Rectal smooth muscle tissue (tissue), 1 donor: ENCODE data around the gene MOV10.

Source experiments
- H3K27ac ChIP-seq: one replicate; pipeline ENCODE4 v1.7.0; 2013; ENCODE audit warnings: low read depth, low read length, inconsistent platforms
- H3K27me3 ChIP-seq: one replicate; pipeline ENCODE4 v1.7.0; 2013; ENCODE audit warnings: low read length; ENCODE audit not compliant: control insufficient read depth, insufficient read depth
- H3K36me3 ChIP-seq: one replicate; pipeline ENCODE4 v1.7.0; 2013; ENCODE audit warnings: low read length; ENCODE audit not compliant: control insufficient read depth, insufficient read depth
- H3K4me1 ChIP-seq: one replicate; pipeline ENCODE4 v1.7.0; 2013; ENCODE audit warnings: low read length; ENCODE audit not compliant: control insufficient read depth, insufficient read depth
- H3K4me3 ChIP-seq: one replicate; pipeline ENCODE4 v1.7.0; 2013; ENCODE audit warnings: low read length
- H3K9ac ChIP-seq: one replicate; pipeline ENCODE4 v1.7.0; 2013; ENCODE audit warnings: low read length

Gene MOV10

DNA sequence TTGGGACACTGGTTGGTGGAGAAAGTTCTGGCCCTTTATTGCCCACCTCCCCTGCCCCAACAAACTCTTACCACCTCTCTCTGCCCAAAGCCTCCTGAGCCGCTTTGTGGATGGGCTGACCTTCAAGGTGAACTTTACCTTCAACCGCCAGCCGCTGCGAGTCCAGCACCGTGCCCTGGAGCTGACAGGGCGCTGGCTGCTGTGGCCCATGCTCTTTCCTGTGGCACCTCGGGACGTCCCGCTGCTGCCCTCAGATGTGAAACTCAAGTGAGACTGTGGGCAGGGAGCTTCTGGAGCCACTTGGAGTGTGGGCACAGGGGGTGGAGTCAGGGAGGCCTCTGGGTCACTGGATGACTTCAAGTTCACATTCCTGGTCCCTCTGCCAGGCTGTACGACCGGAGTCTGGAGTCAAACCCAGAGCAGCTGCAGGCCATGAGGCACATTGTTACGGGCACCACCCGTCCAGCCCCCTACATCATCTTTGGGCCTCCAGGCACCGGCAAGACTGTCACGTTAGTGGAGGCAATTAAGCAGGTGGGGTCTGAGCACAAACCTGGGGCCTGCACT lies 20.0 kb downstream of the MOV10 start:
- H3K27ac ChIP-seq, result no peak overlapping the region
- no peak overlapping the region for H3K9ac ChIP-seq
- no peaks in the 10 kb centered on the region for H3K27me3 ChIP-seq
- H3K36me3 ChIP-seq, result peaks cover 44% of the 10 kb centered on the region
- no peak overlapping the region for H3K4me3 ChIP-seq
- H3K4me1 ChIP-seq, result peaks cover 2% of the 10 kb centered on the region

DNA sequence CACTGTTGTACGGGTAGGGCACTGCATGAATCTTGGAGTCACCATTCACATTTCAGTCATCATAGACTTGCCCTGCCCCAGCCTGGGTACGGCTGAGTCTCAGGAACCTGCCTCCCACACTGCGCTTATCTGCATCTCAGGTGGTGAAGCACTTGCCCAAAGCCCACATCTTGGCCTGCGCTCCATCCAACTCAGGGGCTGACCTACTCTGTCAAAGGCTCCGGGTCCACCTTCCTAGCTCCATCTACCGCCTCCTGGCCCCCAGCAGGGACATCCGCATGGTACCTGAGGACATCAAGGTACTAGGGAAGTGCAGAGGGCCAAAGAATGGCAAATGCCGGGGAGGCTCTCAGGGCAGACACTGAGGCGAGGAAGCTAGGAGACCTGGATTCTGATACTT lies 20.8 kb downstream of the MOV10 start:
- Histone ChIP-seq H3K36me3 (peaks cover 40% of the 10 kb centered on the region), H3K9ac (no peak overlapping the region), H3K4me3 (no peak overlapping the region), H3K4me1 (peaks cover 10% of the 10 kb centered on the region), H3K27ac (no peak overlapping the region), H3K27me3 (no peaks in the 10 kb centered on the region)

DNA sequence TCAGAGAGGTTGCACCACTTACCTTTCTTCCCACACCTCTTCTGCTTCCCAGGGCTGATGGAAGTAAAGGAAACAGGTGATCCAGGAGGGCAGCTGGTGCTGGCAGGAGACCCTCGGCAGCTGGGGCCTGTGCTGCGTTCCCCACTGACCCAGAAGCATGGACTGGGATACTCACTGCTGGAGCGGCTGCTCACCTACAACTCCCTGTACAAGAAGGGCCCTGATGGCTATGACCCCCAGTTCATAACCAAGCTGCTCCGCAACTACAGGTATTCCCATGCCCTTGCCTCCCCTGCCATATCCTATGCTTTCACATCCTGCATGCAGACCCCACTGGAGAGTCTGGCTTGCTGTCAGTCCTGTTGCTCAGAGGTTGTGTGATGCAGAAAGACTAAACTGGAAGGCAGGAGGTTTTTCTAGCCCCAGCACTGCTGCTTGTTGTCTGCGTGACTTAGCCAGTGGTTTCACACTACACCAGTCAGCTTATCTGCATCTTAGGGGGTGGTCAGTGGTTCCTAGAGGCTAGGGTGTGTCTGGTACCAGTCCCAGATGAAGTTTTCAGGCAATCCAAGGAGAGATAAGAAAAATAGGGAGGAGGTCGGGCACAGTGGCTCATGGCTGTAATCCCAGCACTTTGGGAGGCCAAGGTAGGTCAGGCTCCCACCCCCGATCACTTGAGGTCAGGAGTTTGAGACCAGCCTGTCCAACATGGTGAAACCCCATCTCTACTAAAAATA lies 22.3 kb downstream of the MOV10 start:
- H3K4me1 ChIP-seq, result peaks cover 24% of the 10 kb centered on the region
- no peaks in the 10 kb centered on the region for H3K27me3 ChIP-seq
- peaks cover 42% of the 10 kb centered on the region for H3K36me3 ChIP-seq
- no peak overlapping the region for H3K27ac ChIP-seq
- H3K9ac ChIP-seq, result no peak overlapping the region
- H3K4me3 ChIP-seq, result no peak overlapping the region

DNA sequence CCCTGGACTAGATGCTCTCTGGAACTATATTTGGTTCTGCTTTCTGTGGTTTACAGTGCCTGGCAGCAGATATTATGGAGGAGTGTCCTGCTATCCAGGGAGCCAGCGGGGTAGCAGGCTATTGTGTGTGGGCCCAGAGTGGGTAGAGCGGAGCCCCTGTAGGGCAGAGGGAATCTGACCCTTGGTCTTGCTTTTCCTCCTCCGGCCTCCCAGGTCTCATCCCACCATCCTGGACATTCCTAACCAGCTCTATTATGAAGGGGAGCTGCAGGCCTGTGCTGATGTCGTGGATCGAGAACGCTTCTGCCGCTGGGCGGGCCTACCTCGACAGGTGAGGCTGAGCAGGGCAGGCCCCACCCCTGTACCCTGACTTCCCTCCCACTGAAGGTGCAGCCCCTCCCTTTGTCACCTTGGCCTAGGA lies 23.3 kb downstream of the MOV10 start:
- no peak overlapping the region for H3K4me3 ChIP-seq
- H3K36me3 ChIP-seq, result peaks cover 40% of the 10 kb centered on the region
- no peaks in the 10 kb centered on the region for H3K27me3 ChIP-seq
- no peak overlapping the region for H3K9ac ChIP-seq
- peak overlapping the region; percentile 34 for H3K27ac ChIP-seq
- H3K4me1 ChIP-seq, result peaks cover 28% of the 10 kb centered on the region

DNA sequence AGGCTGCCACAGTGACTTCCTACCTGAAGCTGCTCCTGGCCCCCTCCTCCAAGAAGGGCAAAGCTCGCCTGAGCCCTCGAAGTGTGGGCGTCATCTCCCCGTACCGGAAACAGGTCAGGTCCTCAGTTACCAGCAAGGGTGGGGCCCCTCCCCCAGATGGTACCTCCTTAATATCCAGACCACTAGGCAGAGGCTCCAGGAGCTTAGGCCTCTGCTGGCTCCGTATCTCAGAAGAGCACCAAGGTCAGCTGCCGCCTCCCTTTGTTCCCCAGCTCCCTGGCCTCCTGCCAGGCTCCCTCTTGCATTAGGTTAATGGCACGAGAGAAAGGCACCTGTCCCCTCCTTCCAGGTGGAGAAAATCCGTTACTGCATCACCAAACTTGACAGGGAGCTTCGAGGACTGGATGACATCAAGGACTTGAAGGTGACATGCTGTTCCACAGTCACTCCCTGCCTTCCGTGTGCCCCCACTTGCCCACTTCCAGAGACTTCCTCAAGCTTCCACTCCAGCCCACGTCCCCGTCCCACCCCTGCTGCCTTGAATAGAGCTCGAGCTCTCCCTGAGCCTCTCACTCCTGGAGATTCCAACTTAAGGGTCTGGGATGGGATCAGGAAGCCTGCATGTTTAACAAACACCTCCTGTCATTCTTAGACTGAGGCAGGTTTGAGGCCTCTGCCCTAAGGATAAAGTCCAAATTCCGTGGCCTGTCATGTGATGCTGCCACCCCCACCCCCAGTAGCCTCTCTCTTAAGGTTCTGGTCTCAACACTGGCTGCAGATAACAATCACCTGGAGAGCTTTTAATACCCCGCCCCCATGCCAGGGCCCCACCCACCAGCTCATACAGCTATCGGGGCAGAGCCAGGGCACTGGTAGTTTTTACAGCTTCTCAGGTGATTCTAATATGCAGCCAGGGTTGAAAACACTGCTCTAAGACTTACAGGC lies 24.2 kb downstream of the MOV10 start:
- Histone ChIP-seq H3K27ac (peak overlapping the region; percentile 92), H3K4me1 (peaks cover 31% of the 10 kb centered on the region), H3K36me3 (peaks cover 36% of the 10 kb centered on the region), H3K9ac (no peak overlapping the region), H3K27me3 (no peaks in the 10 kb centered on the region), H3K4me3 (no peak overlapping the region)

DNA sequence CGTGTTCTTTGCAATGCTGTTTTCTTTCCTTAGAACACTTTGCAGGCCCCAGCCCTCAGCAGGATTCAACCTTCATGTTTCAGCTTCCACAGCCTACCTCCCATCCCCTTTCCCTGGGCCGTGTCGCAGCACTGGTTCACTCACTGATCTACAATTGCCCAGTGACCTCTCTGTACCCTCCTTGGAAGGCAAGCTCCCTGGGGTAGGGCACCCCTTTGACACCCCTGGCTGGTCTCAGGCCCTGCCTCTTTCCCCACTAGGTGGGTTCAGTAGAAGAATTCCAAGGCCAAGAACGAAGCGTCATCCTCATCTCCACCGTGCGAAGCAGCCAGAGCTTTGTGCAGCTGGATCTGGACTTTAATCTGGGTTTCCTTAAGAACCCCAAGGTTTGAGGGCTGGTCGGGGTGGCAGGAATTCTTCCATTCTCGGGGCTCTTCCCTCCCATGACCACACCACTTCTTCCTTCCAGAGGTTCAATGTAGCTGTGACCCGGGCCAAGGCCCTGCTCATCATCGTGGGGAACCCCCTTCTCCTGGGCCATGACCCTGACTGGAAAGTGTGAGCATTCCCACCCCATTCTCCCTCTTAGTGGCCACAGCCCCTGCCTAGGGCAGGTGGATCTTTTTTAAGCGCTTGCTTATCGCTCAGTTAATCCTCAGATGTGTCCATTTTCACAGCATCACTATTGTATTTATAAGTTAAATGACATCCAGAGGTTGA lies 25.1 kb downstream of the MOV10 start:
- Histone ChIP-seq H3K27ac (peak overlapping the region; percentile 92), H3K4me3 (no peak overlapping the region), H3K27me3 (no peaks in the 10 kb centered on the region), H3K9ac (no peak overlapping the region), H3K4me1 (peaks cover 39% of the 10 kb centered on the region), H3K36me3 (peaks cover 27% of the 10 kb centered on the region)

DNA sequence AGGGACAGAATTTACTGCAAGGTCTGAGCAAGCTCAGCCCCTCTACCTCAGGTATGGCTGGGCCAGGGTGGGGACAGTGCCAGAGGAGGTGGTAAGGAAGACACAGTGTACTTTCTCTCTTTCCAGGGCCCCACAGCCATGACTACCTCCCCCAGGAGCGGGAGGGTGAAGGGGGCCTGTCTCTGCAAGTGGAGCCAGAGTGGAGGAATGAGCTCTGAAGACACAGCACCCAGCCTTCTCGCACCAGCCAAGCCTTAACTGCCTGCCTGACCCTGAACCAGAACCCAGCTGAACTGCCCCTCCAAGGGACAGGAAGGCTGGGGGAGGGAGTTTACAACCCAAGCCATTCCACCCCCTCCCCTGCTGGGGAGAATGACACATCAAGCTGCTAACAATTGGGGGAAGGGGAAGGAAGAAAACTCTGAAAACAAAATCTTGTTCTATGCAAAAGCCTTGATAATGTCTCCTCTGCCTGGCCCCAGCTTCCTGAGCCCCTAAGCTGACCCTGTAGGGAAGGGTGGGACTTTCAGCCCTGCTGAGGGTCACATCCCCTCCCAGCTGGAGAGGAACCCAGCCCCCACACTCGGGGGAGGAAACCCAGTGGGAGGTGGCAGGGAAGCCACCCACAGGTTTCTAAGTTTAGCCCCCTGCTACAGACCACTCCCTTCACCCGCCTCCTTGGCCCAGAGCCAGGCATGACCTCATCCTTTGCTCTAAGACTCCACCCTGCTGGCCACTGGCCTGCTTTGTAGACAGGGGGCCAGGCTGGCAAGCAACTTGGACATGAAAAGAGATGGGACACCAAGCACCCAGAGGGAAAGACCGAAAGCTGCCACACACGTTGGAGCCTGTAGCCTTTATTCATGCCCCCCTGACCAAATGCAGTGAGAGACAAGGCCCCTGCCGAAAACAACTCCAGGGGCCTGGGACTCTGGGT lies 26.1 kb downstream of the MOV10 start:
- H3K27me3 ChIP-seq, result no peaks in the 10 kb centered on the region
- H3K4me1 ChIP-seq, result peaks cover 41% of the 10 kb centered on the region
- peak overlapping the region; percentile 92 for H3K27ac ChIP-seq
- H3K9ac ChIP-seq, result peak overlapping the region; percentile 14
- H3K4me3 ChIP-seq, result peak overlapping the region; percentile 1
- H3K36me3 ChIP-seq, result peaks cover 23% of the 10 kb centered on the region

DNA sequence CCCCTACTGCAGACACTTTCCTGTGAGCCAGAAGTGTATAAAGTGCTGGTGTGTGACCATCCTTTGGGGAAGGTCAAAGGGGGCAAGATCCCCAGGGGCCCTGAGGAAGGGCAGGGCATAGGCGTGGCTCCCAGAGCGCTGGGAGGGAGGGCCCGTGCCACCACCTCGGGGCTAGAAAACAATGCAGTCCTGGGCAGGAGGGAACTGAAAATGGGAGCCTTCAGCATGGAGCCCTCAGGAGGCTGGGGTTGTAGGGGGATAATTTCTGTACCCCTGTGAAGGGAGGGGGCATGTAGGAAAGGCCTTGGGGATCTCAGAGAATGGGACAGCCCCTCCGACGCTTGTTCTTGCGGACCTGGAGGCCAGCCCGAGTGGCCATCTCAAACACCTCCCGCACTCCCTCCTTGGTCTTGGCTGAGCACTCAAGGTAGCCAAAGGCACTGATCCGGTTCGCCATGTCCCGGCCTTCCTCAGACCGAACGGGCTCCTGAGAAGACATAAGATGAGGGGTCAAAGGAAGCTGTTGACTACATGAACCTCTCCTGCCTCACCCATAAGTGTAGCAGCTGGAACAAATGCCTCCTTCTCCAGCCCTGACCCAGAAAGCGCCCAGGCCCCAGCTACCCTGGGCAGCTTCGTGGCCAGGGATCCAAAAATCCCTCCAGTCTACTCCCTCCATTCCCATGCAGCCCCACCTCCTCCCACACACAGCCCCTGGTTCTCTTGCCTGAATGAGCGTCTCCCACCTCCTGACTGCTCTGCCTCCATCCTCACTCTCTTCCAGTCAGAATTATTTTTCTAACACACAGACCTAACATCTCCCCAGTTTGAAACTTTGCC lies 27.0 kb downstream of the MOV10 start:
- Histone ChIP-seq H3K4me3 (no peak overlapping the region), H3K9ac (peak overlapping the region; percentile 14), H3K27ac (peak overlapping the region; percentile 92), H3K36me3 (peaks cover 21% of the 10 kb centered on the region), H3K4me1 (peaks cover 46% of the 10 kb centered on the region), H3K27me3 (no peaks in the 10 kb centered on the region)

DNA sequence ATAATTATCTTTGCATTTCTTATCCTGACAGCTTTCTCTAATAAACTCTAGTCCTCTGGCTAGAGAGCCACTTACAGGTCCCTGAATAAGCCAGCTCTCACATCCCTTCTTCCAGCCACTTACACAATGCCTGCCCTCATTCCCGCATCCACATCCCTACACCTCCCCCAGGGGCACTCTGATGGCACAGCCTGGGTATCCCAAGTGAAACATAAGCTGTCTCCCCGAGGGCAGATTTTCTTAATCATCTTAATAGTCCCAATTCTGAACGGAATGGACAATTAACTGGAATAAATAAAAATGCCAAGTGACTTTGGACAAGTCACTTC lies 27.6 kb downstream of the MOV10 start:
- H3K36me3 ChIP-seq, result peaks cover 16% of the 10 kb centered on the region
- H3K9ac ChIP-seq, result no peak overlapping the region
- H3K27ac ChIP-seq, result peak overlapping the region; percentile 2
- H3K27me3 ChIP-seq, result no peaks in the 10 kb centered on the region
- no peak overlapping the region for H3K4me3 ChIP-seq
- H3K4me1 ChIP-seq, result peaks cover 46% of the 10 kb centered on the region

DNA sequence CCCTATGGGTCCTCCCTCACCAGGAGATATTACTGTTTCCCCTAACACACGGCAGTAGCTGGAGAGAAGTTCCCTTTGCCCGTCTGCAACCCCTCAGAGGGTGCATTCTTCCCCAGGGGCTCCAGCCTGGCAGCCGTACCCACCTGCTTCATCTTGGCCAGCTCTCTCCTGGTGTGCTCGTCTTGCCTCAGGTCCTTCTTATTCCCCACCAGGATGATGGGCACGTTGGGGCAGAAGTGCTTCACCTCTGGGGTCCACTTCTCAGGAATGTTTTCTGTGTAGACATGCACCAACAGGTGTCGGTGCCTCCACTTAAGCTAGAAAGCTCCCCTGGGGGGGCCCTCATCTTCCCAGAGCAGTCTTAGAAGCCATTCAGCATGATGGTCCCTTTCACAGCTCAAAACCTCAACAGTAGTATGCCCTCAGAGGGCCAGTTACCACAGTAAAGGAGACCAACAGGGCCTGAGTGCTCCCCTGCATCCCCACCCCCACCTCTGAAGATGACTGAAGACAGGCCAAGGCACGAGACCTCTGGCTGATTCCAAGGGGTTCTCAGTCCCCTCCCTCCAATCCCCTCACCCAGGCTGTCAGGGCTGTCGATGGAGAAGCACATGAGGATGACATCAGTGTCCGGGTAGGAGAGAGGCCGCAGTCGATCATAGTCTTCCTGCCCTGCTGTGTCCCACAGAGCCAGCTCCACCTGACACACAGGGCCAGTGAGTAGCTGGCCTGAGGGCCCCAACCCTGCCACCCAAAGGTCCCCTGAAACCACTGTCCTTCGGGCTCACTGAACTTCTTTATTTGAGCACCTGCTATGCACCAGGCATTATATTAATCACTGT lies 28.2 kb downstream of the MOV10 start:
- Histone ChIP-seq H3K27ac (peak overlapping the region; percentile 2), H3K9ac (no peak overlapping the region), H3K27me3 (no peaks in the 10 kb centered on the region), H3K36me3 (peaks cover 16% of the 10 kb centered on the region), H3K4me1 (peaks cover 46% of the 10 kb centered on the region), H3K4me3 (no peak overlapping the region)
